H9 (cell line): ENCODE data around the gene TMPRSS5. TPM values are rescaled to one million over a fixed set of nuclear protein-coding genes. Genes with fewer than 3 reads are reported as not detected.

Source experiments
- DNase-seq: peaks from one replicate; pipeline ENCODE4 v3.0.0-alpha.2; 2017
- H2AFZ ChIP-seq: one replicate; pipeline ENCODE4 v1.6.1; 2013; ENCODE audit warnings: mild to moderate bottlenecking, low read length, control low read depth, moderate library complexity
- H2AK5ac ChIP-seq: 2 replicates; pipeline ENCODE4 v1.6.1; 2013; ENCODE audit warnings: low read length, control low read depth, mixed read lengths; ENCODE audit not compliant: insufficient read length
- H2BK120ac ChIP-seq: one replicate; pipeline ENCODE4 v1.6.1; 2013; ENCODE audit warnings: low read depth, mild to moderate bottlenecking, low read length, control low read depth, inconsistent platforms; ENCODE audit not compliant: poor library complexity, severe bottlenecking
- H2BK12ac ChIP-seq: 2 replicates; pipeline ENCODE4 v1.6.1; 2013; ENCODE audit warnings: low read length, control low read depth, mixed read lengths, low read depth; ENCODE audit not compliant: insufficient read length
- H2BK15ac ChIP-seq: 2 replicates; pipeline ENCODE4 v1.6.1; 2013; ENCODE audit warnings: low read depth, low read length, control low read depth
- H2BK20ac ChIP-seq: one replicate; pipeline ENCODE4 v1.6.1; 2013; ENCODE audit warnings: low read depth, mild to moderate bottlenecking, low read length, control low read depth, inconsistent platforms; ENCODE audit not compliant: poor library complexity, severe bottlenecking
- H2BK5ac ChIP-seq: 2 replicates; pipeline ENCODE4 v1.6.1; 2013; ENCODE audit warnings: low read length, control low read depth, mixed read lengths; ENCODE audit not compliant: insufficient read length
- H3K14ac ChIP-seq: 2 replicates; pipeline ENCODE4 v1.6.1; 2013; ENCODE audit warnings: low read length, control low read depth; ENCODE audit not compliant: insufficient read depth
- H3K18ac ChIP-seq: 2 replicates; pipeline ENCODE4 v1.6.1; 2013; ENCODE audit warnings: low read depth, mild to moderate bottlenecking, mixed read lengths, low read length, control low read depth; ENCODE audit not compliant: insufficient read length
- H3K23ac ChIP-seq: 2 replicates; pipeline ENCODE4 v1.6.1; 2013; ENCODE audit warnings: low read length, control low read depth, mixed read lengths, low read depth; ENCODE audit not compliant: insufficient read length
- H3K23me2 ChIP-seq: 2 replicates; pipeline ENCODE4 v1.6.1; 2013; ENCODE audit warnings: low read depth, mild to moderate bottlenecking, mixed read lengths, low read length, control low read depth; ENCODE audit not compliant: insufficient read length, poor library complexity, severe bottlenecking
- H3K27ac ChIP-seq: 2 replicates; pipeline ENCODE4 v1.5.1; 2013; ENCODE audit warnings: low read length, control low read depth, mixed read lengths, low read depth; ENCODE audit not compliant: insufficient read length
- H3K27me3 ChIP-seq: 2 replicates; pipeline ENCODE4 v1.6.1; 2013; ENCODE audit warnings: low read length, control low read depth, inconsistent platforms; ENCODE audit not compliant: insufficient read depth
- H3K4ac ChIP-seq: 2 replicates; pipeline ENCODE4 v1.6.1; 2013; ENCODE audit warnings: low read depth, mild to moderate bottlenecking, control low read depth, inconsistent platforms, low read length, moderate library complexity
- H3K4me1 ChIP-seq: 2 replicates; pipeline ENCODE4 v1.6.1; 2013; ENCODE audit warnings: low read length, control low read depth, inconsistent platforms; ENCODE audit not compliant: insufficient read depth
- H3K4me2 ChIP-seq: 2 replicates; pipeline ENCODE4 v1.6.1; 2013; ENCODE audit warnings: low read length, control low read depth, mixed read lengths; ENCODE audit not compliant: insufficient read length, insufficient read depth
- H3K56ac ChIP-seq: 2 replicates; pipeline ENCODE4 v1.6.1; 2013; ENCODE audit warnings: low read depth, mild to moderate bottlenecking, mixed read lengths, low read length, control low read depth; ENCODE audit not compliant: insufficient read length
- H3K79me1 ChIP-seq: 2 replicates; pipeline ENCODE4 v1.6.1; 2013; ENCODE audit warnings: low read depth, mild to moderate bottlenecking, moderate library complexity, low read length, control low read depth, inconsistent platforms; ENCODE audit not compliant: insufficient read depth, poor library complexity, severe bottlenecking
- H3K79me2 ChIP-seq: 2 replicates; pipeline ENCODE4 v1.6.1; 2013; ENCODE audit warnings: low read length, control low read depth, inconsistent platforms; ENCODE audit not compliant: insufficient read depth
- H3K9ac ChIP-seq: 2 replicates; pipeline ENCODE4 v1.6.1; 2013; ENCODE audit warnings: low read length, control low read depth, mixed read lengths; ENCODE audit not compliant: insufficient read length; ENCODE audit errors: extremely low read depth
- H3K9me3 ChIP-seq: one replicate; pipeline ENCODE4 v1.6.1; 2013; ENCODE audit warnings: low read depth, low read length, inconsistent platforms; ENCODE audit not compliant: control insufficient read depth
- H3T11ph ChIP-seq: one replicate; pipeline ENCODE4 v1.6.1; 2013; ENCODE audit warnings: mild to moderate bottlenecking, low read length, control low read depth, inconsistent platforms
- H4K20me1 ChIP-seq: one replicate; pipeline ENCODE4 v1.6.1; 2013; ENCODE audit not compliant: control insufficient read depth, insufficient read length, insufficient read depth
- H4K5ac ChIP-seq: 2 replicates; pipeline ENCODE4 v1.6.1; 2013; ENCODE audit warnings: low read depth, mild to moderate bottlenecking, mixed read lengths, low read length, control low read depth; ENCODE audit not compliant: insufficient read length
- H4K8ac ChIP-seq: replicated peaks from 2 replicates; pipeline ENCODE4 v1.6.1; 2013; ENCODE audit warnings: low read length, control low read depth, mixed read lengths, low read depth; ENCODE audit not compliant: insufficient read length
- H4K91ac ChIP-seq: 2 replicates; pipeline ENCODE4 v1.6.1; 2013; ENCODE audit warnings: low read depth, mild to moderate bottlenecking, moderate library complexity, mixed read lengths, low read length, control low read depth; ENCODE audit not compliant: insufficient read length
- H3K27ac Mint-ChIP-seq, 3 experiments: 2 replicates in 2 of 3; 3 replicates in 1 of 3; pipeline ENCODE4 v1.8.0; 2020 to 2021; ENCODE audit warnings: mixed read lengths in 3 of 3, mild to moderate bottlenecking in 1 of 3, moderate library complexity in 1 of 3
- H3K27me3 Mint-ChIP-seq: 2 replicates; pipeline ENCODE4 v1.8.0; 2021; ENCODE audit warnings: low read depth, mild to moderate bottlenecking, moderate library complexity, mixed read lengths
- H3K36me3 Mint-ChIP-seq, 3 experiments: 2 replicates in 2 of 3; 3 replicates in 1 of 3; pipeline ENCODE4 v1.8.0; 2020 to 2021; ENCODE audit warnings: low read depth in 3 of 3, mixed read lengths in 3 of 3; ENCODE audit not compliant: insufficient read depth in 1 of 3
- H3K4me1 Mint-ChIP-seq, 2 experiments: 2 replicates each; pipeline ENCODE4 v1.8.0; 2020; ENCODE audit warnings: mixed read lengths in 2 of 2
- H3K4me3 Mint-ChIP-seq, 2 experiments: 2 replicates in 1 of 2; 3 replicates in 1 of 2; pipeline ENCODE4 v1.8.0; 2020 to 2021; ENCODE audit warnings: mild to moderate bottlenecking in 2 of 2, mixed read lengths in 2 of 2, moderate library complexity in 1 of 2
- H3K9me3 Mint-ChIP-seq, 2 experiments: 2 replicates in 1 of 2; 3 replicates in 1 of 2; pipeline ENCODE4 v1.8.0; 2020; ENCODE audit warnings: mild to moderate bottlenecking in 2 of 2, mixed read lengths in 2 of 2, moderate library complexity in 1 of 2
- WGBS: extraction: QIAGEN DNeasy Blood & Tissue Kit; methylation state at CpG from one replicate; pipeline ENCODE4 v1.1.7; 2013; ENCODE audit warnings: missing lambda C conversion rate, low lambda C conversion rate, mixed read lengths; ENCODE audit not compliant: insufficient read length; ENCODE audit errors: extremely low coverage; 5-methylcytosine and 5-hydroxymethylcytosine counted together
- total RNA-seq: library from RNA; stranded (reverse); gene quantifications from 2 replicates; pipeline ENCODE4 v1.2.1, GENCODE V29; 2021
- TF ChIP-seq, protein P1 (sequence below): fragments of 200-600 bp; sonication (generic); conservative IDR thresholded peaks from 3 replicates; pipeline ENCODE4 v1.8.0; 2021; ENCODE audit warnings: antibody characterized with exemption, mild to moderate bottlenecking

Gene TMPRSS5
- total RNA-seq, 1 experiment from 2014 or later = 0.37 TPM

DNA sequence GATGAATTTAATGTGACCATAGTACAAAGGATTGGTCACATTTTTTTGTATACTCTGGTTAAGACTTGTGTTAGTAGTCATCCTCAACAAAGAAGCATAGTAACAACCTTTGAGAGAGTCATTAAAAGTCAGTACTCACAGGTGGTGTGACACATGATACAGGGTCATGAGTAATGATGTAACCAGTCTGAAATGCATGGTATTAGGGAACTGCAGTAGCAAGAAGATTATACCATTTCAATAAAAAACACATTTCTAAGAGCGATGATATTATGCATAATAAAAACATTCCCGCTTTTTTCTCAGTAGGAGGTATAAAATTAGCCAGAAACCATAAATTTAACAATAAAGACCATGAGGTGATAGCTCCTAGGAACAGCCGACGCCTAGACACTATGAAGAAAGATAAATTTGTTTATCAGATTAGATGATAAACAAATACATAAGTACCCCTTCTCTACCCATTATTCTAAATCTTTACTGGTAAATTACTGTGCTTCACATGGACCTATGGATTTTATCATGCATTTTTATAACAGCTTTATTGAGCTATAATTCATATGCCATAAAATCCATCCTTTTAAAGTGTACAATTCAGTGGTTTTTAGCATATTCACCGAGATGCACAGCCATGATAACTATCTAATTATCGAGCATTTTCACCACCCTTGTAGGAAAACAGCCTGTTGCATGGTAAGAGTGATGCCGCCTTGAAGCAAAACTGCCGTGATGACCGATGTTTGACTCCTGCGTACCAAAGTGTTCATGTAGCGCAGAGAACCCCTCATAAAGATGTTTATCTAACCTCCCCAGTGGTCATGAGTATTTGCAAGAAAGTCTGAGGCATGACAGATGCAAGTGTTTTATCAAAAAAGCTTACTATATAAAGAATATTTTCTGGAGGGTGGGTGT, 41.8 kb downstream of the TMPRSS5 start:
- no peak overlapping the region for H3K9ac ChIP-seq
- no peaks in the 10 kb centered on the region for H4K20me1 ChIP-seq
- H4K8ac ChIP-seq = no peak overlapping the region
- no peak overlapping the region for H2BK12ac ChIP-seq
- no peaks in the 10 kb centered on the region for H3K79me1 ChIP-seq
- H3K23me2 ChIP-seq = no peaks in the 10 kb centered on the region
- H3K9me3 ChIP-seq = no peaks in the 10 kb centered on the region
- no peak overlapping the region for H3K18ac ChIP-seq
- no peak overlapping the region for H3K14ac ChIP-seq
- Mint-ChIP-seq H3K27me3 (peaks cover 15% of the 10 kb centered on the region), H3K4me3 (no peak overlapping the region), H3K36me3 (peaks cover 3 to 16% (median 3%) of the 10 kb centered on the region in 3 experiments; a peak in 6 of 7 replicates), H3K9me3 (peaks cover 14 to 17% of the 10 kb centered on the region in 2 experiments), H3K27ac (no peak overlapping the region), H3K4me1 (peaks cover 12 to 15% of the 10 kb centered on the region in 2 experiments)
- no CpG with 5 or more reads among the region's 11 CpGs for WGBS
- TF ChIP-seq, protein P1, sequence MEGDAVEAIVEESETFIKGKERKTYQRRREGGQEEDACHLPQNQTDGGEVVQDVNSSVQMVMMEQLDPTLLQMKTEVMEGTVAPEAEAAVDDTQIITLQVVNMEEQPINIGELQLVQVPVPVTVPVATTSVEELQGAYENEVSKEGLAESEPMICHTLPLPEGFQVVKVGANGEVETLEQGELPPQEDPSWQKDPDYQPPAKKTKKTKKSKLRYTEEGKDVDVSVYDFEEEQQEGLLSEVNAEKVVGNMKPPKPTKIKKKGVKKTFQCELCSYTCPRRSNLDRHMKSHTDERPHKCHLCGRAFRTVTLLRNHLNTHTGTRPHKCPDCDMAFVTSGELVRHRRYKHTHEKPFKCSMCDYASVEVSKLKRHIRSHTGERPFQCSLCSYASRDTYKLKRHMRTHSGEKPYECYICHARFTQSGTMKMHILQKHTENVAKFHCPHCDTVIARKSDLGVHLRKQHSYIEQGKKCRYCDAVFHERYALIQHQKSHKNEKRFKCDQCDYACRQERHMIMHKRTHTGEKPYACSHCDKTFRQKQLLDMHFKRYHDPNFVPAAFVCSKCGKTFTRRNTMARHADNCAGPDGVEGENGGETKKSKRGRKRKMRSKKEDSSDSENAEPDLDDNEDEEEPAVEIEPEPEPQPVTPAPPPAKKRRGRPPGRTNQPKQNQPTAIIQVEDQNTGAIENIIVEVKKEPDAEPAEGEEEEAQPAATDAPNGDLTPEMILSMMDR = no peak
- H3K27ac ChIP-seq = no peak overlapping the region
- H3T11ph ChIP-seq = no peak overlapping the region
- no peak overlapping the region for H4K91ac ChIP-seq
- H3K23ac ChIP-seq = no peak overlapping the region
- H3K56ac ChIP-seq = no peak overlapping the region
- H3K4ac ChIP-seq = no peak overlapping the region
- H3K4me1 ChIP-seq = no peaks in the 10 kb centered on the region; the same call in 1 of the 2 replicates
- no peak overlapping the region for H2BK15ac ChIP-seq
- no peaks in the 10 kb centered on the region for H3K27me3 ChIP-seq
- no peak overlapping the region for H2BK20ac ChIP-seq
- H2AFZ ChIP-seq = no peak overlapping the region
- no peak overlapping the region for H2AK5ac ChIP-seq
- H2BK5ac ChIP-seq = no peak overlapping the region
- H4K5ac ChIP-seq = no peak overlapping the region
- no peak for DNase-seq
- H3K79me2 ChIP-seq = no peaks in the 10 kb centered on the region
- no peak overlapping the region for H2BK120ac ChIP-seq
- no peak overlapping the region for H3K4me2 ChIP-seq
